Liver (tissue), 9 donors: ENCODE measurements around the gene SMARCB1. TPM values are rescaled to one million over a fixed set of nuclear protein-coding genes. Genes with fewer than 3 reads are reported as not detected.

Experiments
- DNase-seq: peaks from one replicate; pipeline ENCODE4 v3.0.0-alpha.2; 2017; ENCODE audit warnings: low spot score
- H3K27ac ChIP-seq, 2 donors: one replicate each; pipeline ENCODE4 v1.7.0; 2013; ENCODE audit warnings: inconsistent platforms in 2 of 2, low read length in 2 of 2, control low read depth in 1 of 2, low read depth in 1 of 2, mild to moderate bottlenecking in 1 of 2
- H3K27me3 ChIP-seq, 4 donors: one replicate each; pipeline versions ENCODE4 v1.6.1 to v1.7.0; 2013; ENCODE audit warnings: low read length in 3 of 4, inconsistent platforms in 1 of 4, mild to moderate bottlenecking in 1 of 4, moderate library complexity in 1 of 4; ENCODE audit not compliant: control insufficient read depth in 4 of 4, insufficient read depth in 4 of 4
- H3K36me3 ChIP-seq, 4 donors: one replicate each; pipeline versions ENCODE4 v1.6.1 to v1.7.0; 2013; ENCODE audit warnings: low read length in 3 of 4, mild to moderate bottlenecking in 3 of 4, low read depth in 1 of 4, moderate library complexity in 1 of 4; ENCODE audit not compliant: control insufficient read depth in 4 of 4, insufficient read depth in 3 of 4
- H3K4me1 ChIP-seq, 4 donors: one replicate each; pipeline versions ENCODE4 v1.6.1 to v1.7.0; 2013; ENCODE audit warnings: low read length in 3 of 4, mild to moderate bottlenecking in 3 of 4, moderate library complexity in 1 of 4; ENCODE audit not compliant: control insufficient read depth in 4 of 4, insufficient read depth in 4 of 4
- H3K4me3 ChIP-seq, 3 donors: one replicate each; pipeline versions ENCODE4 v1.6.1 to v1.7.0; 2013; ENCODE audit warnings: low read length in 3 of 3, control low read depth in 1 of 3, low read depth in 1 of 3, mild to moderate bottlenecking in 1 of 3
- H3K9ac ChIP-seq, 2 donors: one replicate each; pipeline ENCODE4 v1.7.0; 2013; ENCODE audit warnings: low read length in 2 of 2, mild to moderate bottlenecking in 2 of 2, moderate library complexity in 2 of 2, control low read depth in 1 of 2, low read depth in 1 of 2
- H3K9me3 ChIP-seq, 4 donors: one replicate each; pipeline versions ENCODE4 v1.6.1 to v1.7.0; 2013; ENCODE audit warnings: low read length in 3 of 4; ENCODE audit not compliant: control insufficient read depth in 4 of 4
- EGR1 ChIP-seq, 2 donors: IDR thresholded peaks; 2 replicates each; pipeline ENCODE4 v1.6.1; 2016 to 2018; ENCODE audit warnings: antibody characterized with exemption in 2 of 2, low read depth in 2 of 2
- FOXA1 ChIP-seq: IDR thresholded peaks from 2 replicates; pipeline ENCODE4 v1.6.1; 2016; ENCODE audit warnings: antibody characterized with exemption
- FOXA2 ChIP-seq: IDR thresholded peaks from 2 replicates; pipeline ENCODE4 v1.6.1; 2016; ENCODE audit warnings: antibody characterized with exemption
- GABPA ChIP-seq, 2 donors: IDR thresholded peaks in 1 of 2; conservative IDR thresholded peaks in 1 of 2; 2 replicates each; pipeline ENCODE4 v1.6.1; 2016; ENCODE audit warnings: antibody characterized with exemption in 2 of 2, mild to moderate bottlenecking in 1 of 2, moderate library complexity in 1 of 2
- HNF4G ChIP-seq: IDR thresholded peaks from 2 replicates; pipeline ENCODE4 v1.6.1; 2016; ENCODE audit warnings: antibody characterized with exemption
- NR2F2 ChIP-seq: IDR thresholded peaks from 2 replicates; pipeline ENCODE4 v1.6.1; 2016; ENCODE audit warnings: antibody characterized with exemption
- RXRA ChIP-seq, 2 donors: IDR thresholded peaks; 2 replicates each; pipeline ENCODE4 v1.6.1; 2017 to 2018; ENCODE audit warnings: antibody characterized with exemption in 2 of 2, mild to moderate bottlenecking in 1 of 2
- SP1 ChIP-seq: IDR thresholded peaks from 2 replicates; pipeline ENCODE4 v1.6.1; 2018; ENCODE audit warnings: antibody characterized with exemption, mild to moderate bottlenecking
- TAF1 ChIP-seq: conservative IDR thresholded peaks from 2 replicates; pipeline ENCODE4 v1.6.1; 2016; ENCODE audit warnings: antibody characterized with exemption, mild to moderate bottlenecking
- YY1 ChIP-seq: IDR thresholded peaks from 2 replicates; pipeline ENCODE4 v1.6.1; 2016; ENCODE audit warnings: antibody characterized with exemption, mild to moderate bottlenecking
- WGBS: extraction: QIAGEN DNeasy Blood & Tissue Kit; methylation state at CpG from one replicate; pipeline ENCODE4 v1.1.7; 2013; 5-methylcytosine and 5-hydroxymethylcytosine counted together
- polyA plus RNA-seq, 2 donors: library from polyadenylated mRNA; stranded (reverse) in 1 of 2; unstranded in 1 of 2; fragments of 200-250 nt in 1 of 2; fragments of >200 nt in 1 of 2; fragmentation: Nextera tagmentation in 1 of 2; extraction: Ambion mirVana in 1 of 2; gene quantifications; one replicate each; pipeline versions ENCODE4 v1.2.1 to v1.2.3, GENCODE V29; 2013 to 2015
- total RNA-seq, 2 donors: library from RNA; depleted of rRNA; stranded (reverse); fragments of >200 nt; gene quantifications; one replicate each; pipeline ENCODE4 v1.2.3, GENCODE V29; 2014
- TF ChIP-seq, protein P1 (sequence below): IDR thresholded peaks from 2 replicates; pipeline ENCODE4 v1.6.1; 2016; ENCODE audit warnings: antibody characterized with exemption
- TF ChIP-seq, protein P2 (sequence below): IDR thresholded peaks from 2 replicates; pipeline ENCODE4 v1.6.1; 2016; ENCODE audit warnings: antibody characterized with exemption
- TF ChIP-seq, protein P3 (sequence below): IDR thresholded peaks from 2 replicates; pipeline ENCODE4 v1.6.1; 2016; ENCODE audit warnings: antibody characterized with exemption
- donor health status: healthy.
- donor health status: healthy.
- donor health status: healthy.
- donor health status: healthy.
- donor health status: healthy.

SMARCB1 gene
- total and polyA plus RNA-seq, 4 donors = 15.1 to 22.5 (median 19.1) TPM

DNA sequence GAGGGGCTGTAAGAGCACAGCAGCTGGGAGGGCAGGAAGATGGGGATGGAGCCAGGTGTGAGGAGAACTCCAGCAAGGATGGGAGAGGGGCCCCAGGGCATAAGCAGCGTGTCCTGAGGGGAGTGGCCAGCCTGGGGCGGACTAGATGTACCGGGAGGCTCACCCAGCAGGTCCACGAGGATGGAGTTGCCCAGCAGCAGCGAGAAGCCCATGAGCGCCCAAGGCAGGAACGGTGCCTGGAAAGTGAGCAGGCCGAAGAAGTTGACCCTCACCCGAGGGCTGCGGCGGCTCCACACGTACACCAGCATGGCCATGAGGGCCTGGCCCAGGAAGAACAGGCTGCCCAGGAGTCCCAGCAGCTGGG is 50.7 kb downstream of the SMARCB1 start:
- H3K9ac ChIP-seq = no peak overlapping the region
- TF ChIP-seq, protein P1, sequence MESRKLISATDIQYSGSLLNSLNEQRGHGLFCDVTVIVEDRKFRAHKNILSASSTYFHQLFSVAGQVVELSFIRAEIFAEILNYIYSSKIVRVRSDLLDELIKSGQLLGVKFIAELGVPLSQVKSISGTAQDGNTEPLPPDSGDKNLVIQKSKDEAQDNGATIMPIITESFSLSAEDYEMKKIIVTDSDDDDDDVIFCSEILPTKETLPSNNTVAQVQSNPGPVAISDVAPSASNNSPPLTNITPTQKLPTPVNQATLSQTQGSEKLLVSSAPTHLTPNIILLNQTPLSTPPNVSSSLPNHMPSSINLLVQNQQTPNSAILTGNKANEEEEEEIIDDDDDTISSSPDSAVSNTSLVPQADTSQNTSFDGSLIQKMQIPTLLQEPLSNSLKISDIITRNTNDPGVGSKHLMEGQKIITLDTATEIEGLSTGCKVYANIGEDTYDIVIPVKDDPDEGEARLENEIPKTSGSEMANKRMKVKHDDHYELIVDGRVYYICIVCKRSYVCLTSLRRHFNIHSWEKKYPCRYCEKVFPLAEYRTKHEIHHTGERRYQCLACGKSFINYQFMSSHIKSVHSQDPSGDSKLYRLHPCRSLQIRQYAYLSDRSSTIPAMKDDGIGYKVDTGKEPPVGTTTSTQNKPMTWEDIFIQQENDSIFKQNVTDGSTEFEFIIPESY = no peak
- TF ChIP-seq NR2F2 = no peak
- no peak for TF ChIP-seq FOXA2
- TF ChIP-seq HNF4G = no peak
- no peak for TF ChIP-seq TAF1
- no peak for TF ChIP-seq YY1
- TF ChIP-seq RXRA (IDR thresholded peaks at IDR 0.05) = no peak
- WGBS = 96% methylated on average over 12 of the region's 12 CpGs
- H3K27ac ChIP-seq = no peak overlapping the region
- peaks cover 2 to 30% (median 6%) of the 10 kb centered on the region in 4 donors for H3K36me3 ChIP-seq
- no peak overlapping the region for H3K4me3 ChIP-seq
- H3K4me1 ChIP-seq = peaks cover 3 to 10% (median 10%) of the 10 kb centered on the region in 4 donors
- DNase-seq = no peak
- H3K27me3 ChIP-seq = no peaks in the 10 kb centered on the region
- H3K9me3 ChIP-seq = no peaks in the 10 kb centered on the region

DNA sequence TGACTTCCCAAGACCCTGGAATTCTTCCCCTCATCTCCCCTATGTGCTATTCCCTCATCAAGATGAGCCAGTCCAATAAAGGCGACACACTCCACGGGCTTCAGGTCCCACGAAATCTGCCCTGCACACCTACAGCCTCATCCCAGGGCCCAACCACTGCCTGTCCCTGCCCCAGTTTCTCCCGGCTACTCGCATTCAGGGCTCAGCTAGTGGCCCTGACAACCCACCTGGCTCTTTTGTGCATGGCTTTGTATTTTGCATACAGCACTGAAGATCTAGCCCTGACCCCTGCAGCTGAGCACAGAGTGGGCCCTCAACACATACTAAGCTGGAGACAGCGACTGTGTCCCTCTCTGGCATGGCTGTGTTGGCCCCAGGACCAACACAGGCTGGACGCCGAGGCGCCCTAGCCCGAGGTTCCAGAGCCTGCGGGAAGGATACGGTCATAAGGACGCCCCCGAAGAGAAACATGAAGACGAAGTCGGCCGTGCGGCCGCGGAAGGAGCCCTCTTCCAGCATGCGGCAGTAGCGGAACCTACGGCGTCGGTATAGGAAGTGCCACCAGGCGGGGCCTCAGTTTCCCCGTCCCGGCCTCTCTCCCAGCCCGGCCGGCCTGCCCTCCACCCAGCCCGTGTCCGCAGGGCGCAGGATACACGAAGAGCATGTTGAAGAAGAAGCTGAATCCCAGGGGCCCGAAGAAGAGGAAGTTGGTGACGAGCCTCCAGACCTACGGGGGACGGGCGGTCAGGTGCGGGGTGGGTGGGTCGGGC is 51.3 kb downstream of the SMARCB1 start:
- no peak overlapping the region for H3K27ac ChIP-seq
- no peak overlapping the region for H3K9ac ChIP-seq
- peaks cover 2 to 27% (median 6%) of the 10 kb centered on the region in 4 donors for H3K36me3 ChIP-seq
- DNase-seq = no peak
- H3K4me1 ChIP-seq = peaks cover 3 to 10% (median 10%) of the 10 kb centered on the region in 4 donors
- no peaks in the 10 kb centered on the region for H3K9me3 ChIP-seq
- no peaks in the 10 kb centered on the region for H3K27me3 ChIP-seq
- peak overlapping the region in 1 of 3 donors; percentile 53 for H3K4me3 ChIP-seq
- TF ChIP-seq EGR1 (IDR thresholded peaks at IDR 0.05; ENCODE audit: low read depth in 2 of 2) (no peak), FOXA1 (no peak)
- TF ChIP-seq, protein P2, sequence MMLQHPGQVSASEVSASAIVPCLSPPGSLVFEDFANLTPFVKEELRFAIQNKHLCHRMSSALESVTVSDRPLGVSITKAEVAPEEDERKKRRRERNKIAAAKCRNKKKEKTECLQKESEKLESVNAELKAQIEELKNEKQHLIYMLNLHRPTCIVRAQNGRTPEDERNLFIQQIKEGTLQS = no peak
- 37% methylated on average over 41 of the region's 41 CpGs for WGBS

DNA sequence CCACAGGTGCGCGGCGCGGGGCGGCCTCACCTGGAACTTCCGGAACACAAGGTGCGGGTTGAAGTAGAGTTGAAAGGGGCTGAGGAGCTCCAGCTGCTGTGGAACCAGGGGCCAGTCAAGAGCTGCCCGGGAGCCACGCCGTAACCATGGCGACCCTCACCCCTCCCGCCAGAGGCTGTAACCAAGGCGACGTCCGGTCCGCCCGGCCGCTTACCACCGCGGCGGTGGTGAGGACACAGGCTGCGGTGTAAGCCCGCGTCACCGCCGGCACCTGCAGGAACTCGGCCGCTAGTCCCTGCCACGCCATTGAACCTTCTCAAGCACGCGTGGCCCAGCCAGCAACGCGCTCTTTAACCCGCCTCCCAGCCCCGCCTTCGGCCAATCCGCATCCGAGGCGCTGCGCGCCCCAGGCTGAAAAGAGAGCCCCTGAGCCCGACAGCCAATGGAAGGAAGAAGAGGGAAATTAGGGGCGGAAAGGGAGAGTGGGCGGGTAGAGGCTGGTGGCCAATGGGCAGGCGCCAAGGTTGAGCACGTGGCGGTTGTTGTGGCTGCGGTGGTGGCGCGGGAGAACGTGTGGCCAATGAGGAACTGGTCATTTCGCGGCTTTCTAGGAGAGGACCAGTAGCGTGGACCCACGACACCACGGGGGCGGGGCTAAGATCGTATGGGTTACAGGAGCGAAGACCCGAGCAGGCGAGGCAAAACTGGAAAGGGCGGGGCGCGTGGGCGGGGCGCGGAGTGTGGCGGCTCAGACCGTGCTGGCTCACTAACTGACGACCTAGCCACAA is 52.1 kb downstream of the SMARCB1 start, which contains the start of gene DERL3:
Gene DERL3 (minus strand): TSS at position 326 of the 788 bp plus-strand sequence. CDS start 19 bp downstream, at position 307.
- whole genome bisulfite sequencing = 3% methylated on average over 70 of the region's 70 CpGs
- Histone ChIP-seq H3K27me3 (no peaks in the 10 kb centered on the region), H3K27ac (no peak within 1 kb of the TSS), H3K4me1 (peaks cover 3 to 10% (median 10%) of the 10 kb centered on the region in 4 donors), H3K36me3 (peaks cover 0 to 21% (median 4%) of the 10 kb centered on the region in 4 donors), H3K9me3 (no peaks in the 10 kb centered on the region), H3K4me3 (peak within 1 kb of the TSS; percentile 44 to 64 (median 53)), H3K9ac (no peak within 1 kb of the TSS)
- TF ChIP-seq GABPA (IDR thresholded peaks at IDR 0.05 in 1 of 2, conservative IDR thresholded peaks at IDR 0.05 in 1 of 2) = peak in 1 of 2 donors; percentile 33
- TF ChIP-seq, protein P3, sequence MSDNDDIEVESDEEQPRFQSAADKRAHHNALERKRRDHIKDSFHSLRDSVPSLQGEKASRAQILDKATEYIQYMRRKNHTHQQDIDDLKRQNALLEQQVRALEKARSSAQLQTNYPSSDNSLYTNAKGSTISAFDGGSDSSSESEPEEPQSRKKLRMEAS = peak; percentile 96
- TF ChIP-seq, protein P1 = no peak
- TF ChIP-seq EGR1 (IDR thresholded peaks at IDR 0.05; ENCODE audit: low read depth in 2 of 2) = peak; percentile 34 to 44
- TF ChIP-seq SP1 = peak; percentile 92
- peak; percentile 37 for TF ChIP-seq YY1
- DNase-seq = peak; percentile 97
